ENCODE results near the gene LY86. TPM values are rescaled to one million over a fixed set of nuclear protein-coding genes. Genes with fewer than 3 reads are reported as not detected.

LY86 gene
- total RNA-seq, 1 experiment from 2014 or later = not detected

DNA sequence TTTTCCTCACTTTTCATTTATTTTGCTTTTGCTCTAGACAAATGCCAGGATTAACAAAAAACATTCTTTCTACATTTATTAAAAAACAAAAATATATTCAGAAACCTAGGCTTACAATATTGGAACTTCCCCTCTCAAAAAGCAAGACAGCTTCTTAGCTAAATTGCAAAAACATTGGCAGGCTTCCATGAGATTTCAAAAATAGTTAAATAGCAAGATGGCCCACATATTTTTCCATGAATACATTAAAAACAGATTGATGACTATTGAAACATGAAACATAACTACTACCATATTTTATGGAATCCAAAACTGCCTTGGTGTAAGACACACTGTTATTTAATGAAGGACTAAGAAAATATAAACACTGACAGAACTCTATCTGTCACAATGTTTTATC lies 92.0 kb downstream of the LY86 start:
- POLR2A ChIA-PET = no interaction called here
- no peaks in the 10 kb centered on the region for H3K36me3 Mint-ChIP-seq
- no peak overlapping the region for H3K4me3 Mint-ChIP-seq
- DNase-seq (ENCODE audit: low spot score) = no peak
- H3K4me1 Mint-ChIP-seq = peaks cover 35% of the 10 kb centered on the region
- no peak for ATAC-seq
- no peaks in the 10 kb centered on the region for H3K27me3 Mint-ChIP-seq (ENCODE audit: low read depth)
- no peak for TF ChIP-seq JAZF1 (CRISPR knock-in tag; IDR thresholded peaks at IDR 0.05)
- TF ChIP-seq, protein P1, sequence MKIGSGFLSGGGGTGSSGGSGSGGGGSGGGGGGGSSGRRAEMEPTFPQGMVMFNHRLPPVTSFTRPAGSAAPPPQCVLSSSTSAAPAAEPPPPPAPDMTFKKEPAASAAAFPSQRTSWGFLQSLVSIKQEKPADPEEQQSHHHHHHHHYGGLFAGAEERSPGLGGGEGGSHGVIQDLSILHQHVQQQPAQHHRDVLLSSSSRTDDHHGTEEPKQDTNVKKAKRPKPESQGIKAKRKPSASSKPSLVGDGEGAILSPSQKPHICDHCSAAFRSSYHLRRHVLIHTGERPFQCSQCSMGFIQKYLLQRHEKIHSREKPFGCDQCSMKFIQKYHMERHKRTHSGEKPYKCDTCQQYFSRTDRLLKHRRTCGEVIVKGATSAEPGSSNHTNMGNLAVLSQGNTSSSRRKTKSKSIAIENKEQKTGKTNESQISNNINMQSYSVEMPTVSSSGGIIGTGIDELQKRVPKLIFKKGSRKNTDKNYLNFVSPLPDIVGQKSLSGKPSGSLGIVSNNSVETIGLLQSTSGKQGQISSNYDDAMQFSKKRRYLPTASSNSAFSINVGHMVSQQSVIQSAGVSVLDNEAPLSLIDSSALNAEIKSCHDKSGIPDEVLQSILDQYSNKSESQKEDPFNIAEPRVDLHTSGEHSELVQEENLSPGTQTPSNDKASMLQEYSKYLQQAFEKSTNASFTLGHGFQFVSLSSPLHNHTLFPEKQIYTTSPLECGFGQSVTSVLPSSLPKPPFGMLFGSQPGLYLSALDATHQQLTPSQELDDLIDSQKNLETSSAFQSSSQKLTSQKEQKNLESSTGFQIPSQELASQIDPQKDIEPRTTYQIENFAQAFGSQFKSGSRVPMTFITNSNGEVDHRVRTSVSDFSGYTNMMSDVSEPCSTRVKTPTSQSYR (CRISPR knock-in tag; IDR thresholded peaks at IDR 0.05) = no peak
- TF ChIP-seq, protein P2, sequence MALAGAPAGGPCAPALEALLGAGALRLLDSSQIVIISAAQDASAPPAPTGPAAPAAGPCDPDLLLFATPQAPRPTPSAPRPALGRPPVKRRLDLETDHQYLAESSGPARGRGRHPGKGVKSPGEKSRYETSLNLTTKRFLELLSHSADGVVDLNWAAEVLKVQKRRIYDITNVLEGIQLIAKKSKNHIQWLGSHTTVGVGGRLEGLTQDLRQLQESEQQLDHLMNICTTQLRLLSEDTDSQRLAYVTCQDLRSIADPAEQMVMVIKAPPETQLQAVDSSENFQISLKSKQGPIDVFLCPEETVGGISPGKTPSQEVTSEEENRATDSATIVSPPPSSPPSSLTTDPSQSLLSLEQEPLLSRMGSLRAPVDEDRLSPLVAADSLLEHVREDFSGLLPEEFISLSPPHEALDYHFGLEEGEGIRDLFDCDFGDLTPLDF (CRISPR knock-in tag; IDR thresholded peaks at IDR 0.05) = no peak
- no peak for TF ChIP-seq ATF1 (CRISPR knock-in tag; IDR thresholded peaks at IDR 0.05)
- no peak for TF ChIP-seq TCF7 (CRISPR knock-in tag; IDR thresholded peaks at IDR 0.05; ENCODE audit: low read depth)
- TF ChIP-seq ZBTB21 (CRISPR knock-in tag; IDR thresholded peaks at IDR 0.05; ENCODE audit: borderline replicate concordance) = no peak
- TF ChIP-seq, protein P3, sequence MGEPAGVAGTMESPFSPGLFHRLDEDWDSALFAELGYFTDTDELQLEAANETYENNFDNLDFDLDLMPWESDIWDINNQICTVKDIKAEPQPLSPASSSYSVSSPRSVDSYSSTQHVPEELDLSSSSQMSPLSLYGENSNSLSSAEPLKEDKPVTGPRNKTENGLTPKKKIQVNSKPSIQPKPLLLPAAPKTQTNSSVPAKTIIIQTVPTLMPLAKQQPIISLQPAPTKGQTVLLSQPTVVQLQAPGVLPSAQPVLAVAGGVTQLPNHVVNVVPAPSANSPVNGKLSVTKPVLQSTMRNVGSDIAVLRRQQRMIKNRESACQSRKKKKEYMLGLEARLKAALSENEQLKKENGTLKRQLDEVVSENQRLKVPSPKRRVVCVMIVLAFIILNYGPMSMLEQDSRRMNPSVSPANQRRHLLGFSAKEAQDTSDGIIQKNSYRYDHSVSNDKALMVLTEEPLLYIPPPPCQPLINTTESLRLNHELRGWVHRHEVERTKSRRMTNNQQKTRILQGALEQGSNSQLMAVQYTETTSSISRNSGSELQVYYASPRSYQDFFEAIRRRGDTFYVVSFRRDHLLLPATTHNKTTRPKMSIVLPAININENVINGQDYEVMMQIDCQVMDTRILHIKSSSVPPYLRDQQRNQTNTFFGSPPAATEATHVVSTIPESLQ (CRISPR knock-in tag; IDR thresholded peaks at IDR 0.05) = no peak
- no peak for TF ChIP-seq GRHL2 (CRISPR knock-in tag; IDR thresholded peaks at IDR 0.05; ENCODE audit: insufficient replicate concordance, severe bottlenecking)
- no peak for TF ChIP-seq ZNF425 (CRISPR knock-in tag; conservative IDR thresholded peaks at IDR 0.05)
- TF ChIP-seq NR2C2 (CRISPR knock-in tag; IDR thresholded peaks at IDR 0.05) = no peak
- no peak for TF ChIP-seq NFATC4 (CRISPR knock-in tag; IDR thresholded peaks at IDR 0.05)
- TF ChIP-seq, protein P4, sequence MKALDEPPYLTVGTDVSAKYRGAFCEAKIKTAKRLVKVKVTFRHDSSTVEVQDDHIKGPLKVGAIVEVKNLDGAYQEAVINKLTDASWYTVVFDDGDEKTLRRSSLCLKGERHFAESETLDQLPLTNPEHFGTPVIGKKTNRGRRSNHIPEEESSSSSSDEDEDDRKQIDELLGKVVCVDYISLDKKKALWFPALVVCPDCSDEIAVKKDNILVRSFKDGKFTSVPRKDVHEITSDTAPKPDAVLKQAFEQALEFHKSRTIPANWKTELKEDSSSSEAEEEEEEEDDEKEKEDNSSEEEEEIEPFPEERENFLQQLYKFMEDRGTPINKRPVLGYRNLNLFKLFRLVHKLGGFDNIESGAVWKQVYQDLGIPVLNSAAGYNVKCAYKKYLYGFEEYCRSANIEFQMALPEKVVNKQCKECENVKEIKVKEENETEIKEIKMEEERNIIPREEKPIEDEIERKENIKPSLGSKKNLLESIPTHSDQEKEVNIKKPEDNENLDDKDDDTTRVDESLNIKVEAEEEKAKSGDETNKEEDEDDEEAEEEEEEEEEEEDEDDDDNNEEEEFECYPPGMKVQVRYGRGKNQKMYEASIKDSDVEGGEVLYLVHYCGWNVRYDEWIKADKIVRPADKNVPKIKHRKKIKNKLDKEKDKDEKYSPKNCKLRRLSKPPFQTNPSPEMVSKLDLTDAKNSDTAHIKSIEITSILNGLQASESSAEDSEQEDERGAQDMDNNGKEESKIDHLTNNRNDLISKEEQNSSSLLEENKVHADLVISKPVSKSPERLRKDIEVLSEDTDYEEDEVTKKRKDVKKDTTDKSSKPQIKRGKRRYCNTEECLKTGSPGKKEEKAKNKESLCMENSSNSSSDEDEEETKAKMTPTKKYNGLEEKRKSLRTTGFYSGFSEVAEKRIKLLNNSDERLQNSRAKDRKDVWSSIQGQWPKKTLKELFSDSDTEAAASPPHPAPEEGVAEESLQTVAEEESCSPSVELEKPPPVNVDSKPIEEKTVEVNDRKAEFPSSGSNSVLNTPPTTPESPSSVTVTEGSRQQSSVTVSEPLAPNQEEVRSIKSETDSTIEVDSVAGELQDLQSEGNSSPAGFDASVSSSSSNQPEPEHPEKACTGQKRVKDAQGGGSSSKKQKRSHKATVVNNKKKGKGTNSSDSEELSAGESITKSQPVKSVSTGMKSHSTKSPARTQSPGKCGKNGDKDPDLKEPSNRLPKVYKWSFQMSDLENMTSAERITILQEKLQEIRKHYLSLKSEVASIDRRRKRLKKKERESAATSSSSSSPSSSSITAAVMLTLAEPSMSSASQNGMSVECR (CRISPR knock-in tag; IDR thresholded peaks at IDR 0.05; ENCODE audit: borderline replicate concordance) = no peak
- TF ChIP-seq, protein P5, sequence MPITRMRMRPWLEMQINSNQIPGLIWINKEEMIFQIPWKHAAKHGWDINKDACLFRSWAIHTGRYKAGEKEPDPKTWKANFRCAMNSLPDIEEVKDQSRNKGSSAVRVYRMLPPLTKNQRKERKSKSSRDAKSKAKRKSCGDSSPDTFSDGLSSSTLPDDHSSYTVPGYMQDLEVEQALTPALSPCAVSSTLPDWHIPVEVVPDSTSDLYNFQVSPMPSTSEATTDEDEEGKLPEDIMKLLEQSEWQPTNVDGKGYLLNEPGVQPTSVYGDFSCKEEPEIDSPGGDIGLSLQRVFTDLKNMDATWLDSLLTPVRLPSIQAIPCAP (CRISPR knock-in tag; IDR thresholded peaks at IDR 0.05) = no peak
- no peak for TF ChIP-seq ZNF317 (CRISPR knock-in tag; IDR thresholded peaks at IDR 0.05; ENCODE audit: borderline replicate concordance, low read depth)
- no peak for TF ChIP-seq ZBTB43 (CRISPR knock-in tag; IDR thresholded peaks at IDR 0.05)
- TF ChIP-seq RORB (CRISPR knock-in tag; IDR thresholded peaks at IDR 0.05) = no peak
- no peak for TF ChIP-seq NFE2L1 (CRISPR knock-in tag; IDR thresholded peaks at IDR 0.05)
- no peak for TF ChIP-seq ZNF423 (CRISPR knock-in tag; IDR thresholded peaks at IDR 0.05)
- TF ChIP-seq, protein P6, sequence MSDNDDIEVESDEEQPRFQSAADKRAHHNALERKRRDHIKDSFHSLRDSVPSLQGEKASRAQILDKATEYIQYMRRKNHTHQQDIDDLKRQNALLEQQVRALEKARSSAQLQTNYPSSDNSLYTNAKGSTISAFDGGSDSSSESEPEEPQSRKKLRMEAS (CRISPR knock-in tag; IDR thresholded peaks at IDR 0.05) = no peak
- H3K9me3 Mint-ChIP-seq = 0 out of 2 replicates have a peak, but pooled peaks cover 3% of the 10 kb centered on the region
- CTCF ChIA-PET = interaction anchor here (0.6 to 1.4 kb wide), 3 partner anchors 15 to 34 kb away, joined by 3 to 4 read pairs (median 3); no protein-coding TSS in a partner anchor
- H3K27ac Mint-ChIP-seq = no peak overlapping the region

Measured in WTC11 (cell line).